GM21367 (cell line): ENCODE measurements around the gene UNC13A.
"Not testable (repeated sequence)": the region's sequence is repeated elsewhere in the genome, so short reads cannot be mapped to it uniquely, and the experiment has no call there.

Experiments used
- ATAC-seq: cut with Tn5 transposase; IDR thresholded peaks from one replicate; pipeline ENCODE4 v1.9.1; 2021; ENCODE audit not compliant: unreplicated experiment

UNC13A gene

DNA sequence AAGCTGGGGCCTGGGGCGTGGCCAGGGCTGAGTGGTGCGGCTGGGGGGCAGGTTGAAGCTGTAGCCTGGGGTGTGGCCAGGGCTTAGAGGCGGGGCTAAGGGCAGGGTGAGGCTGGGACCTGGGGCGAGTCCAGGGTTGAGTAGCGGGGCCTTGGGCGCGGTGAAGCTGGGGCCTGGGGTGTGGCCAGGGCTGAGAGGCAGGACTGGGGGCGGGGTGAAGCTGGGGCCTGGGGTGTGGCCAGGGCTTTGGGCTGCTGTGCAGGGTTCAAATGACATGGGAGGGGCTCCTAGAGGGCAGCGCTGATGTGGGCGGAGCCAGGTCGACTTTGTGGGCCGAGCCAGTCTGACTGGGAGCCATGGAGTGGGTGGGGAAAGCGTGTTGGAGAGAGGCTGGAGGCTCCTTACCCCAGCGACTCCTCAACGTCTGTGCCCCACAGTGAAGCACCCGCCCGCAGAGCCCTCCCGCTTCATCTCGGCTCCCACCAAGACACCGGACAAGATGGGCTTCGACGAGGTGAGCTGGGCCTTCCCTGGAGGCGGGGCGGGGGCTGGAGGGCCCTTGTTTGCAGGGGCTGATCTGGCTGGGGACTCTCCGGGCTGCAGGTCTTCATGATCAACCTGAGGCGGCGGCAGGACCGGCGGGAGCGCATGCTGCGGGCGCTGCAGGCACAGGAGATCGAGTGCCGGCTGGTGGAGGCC is 111.2 kb downstream of the UNC13A start:
- ATAC-seq, result no peak

DNA sequence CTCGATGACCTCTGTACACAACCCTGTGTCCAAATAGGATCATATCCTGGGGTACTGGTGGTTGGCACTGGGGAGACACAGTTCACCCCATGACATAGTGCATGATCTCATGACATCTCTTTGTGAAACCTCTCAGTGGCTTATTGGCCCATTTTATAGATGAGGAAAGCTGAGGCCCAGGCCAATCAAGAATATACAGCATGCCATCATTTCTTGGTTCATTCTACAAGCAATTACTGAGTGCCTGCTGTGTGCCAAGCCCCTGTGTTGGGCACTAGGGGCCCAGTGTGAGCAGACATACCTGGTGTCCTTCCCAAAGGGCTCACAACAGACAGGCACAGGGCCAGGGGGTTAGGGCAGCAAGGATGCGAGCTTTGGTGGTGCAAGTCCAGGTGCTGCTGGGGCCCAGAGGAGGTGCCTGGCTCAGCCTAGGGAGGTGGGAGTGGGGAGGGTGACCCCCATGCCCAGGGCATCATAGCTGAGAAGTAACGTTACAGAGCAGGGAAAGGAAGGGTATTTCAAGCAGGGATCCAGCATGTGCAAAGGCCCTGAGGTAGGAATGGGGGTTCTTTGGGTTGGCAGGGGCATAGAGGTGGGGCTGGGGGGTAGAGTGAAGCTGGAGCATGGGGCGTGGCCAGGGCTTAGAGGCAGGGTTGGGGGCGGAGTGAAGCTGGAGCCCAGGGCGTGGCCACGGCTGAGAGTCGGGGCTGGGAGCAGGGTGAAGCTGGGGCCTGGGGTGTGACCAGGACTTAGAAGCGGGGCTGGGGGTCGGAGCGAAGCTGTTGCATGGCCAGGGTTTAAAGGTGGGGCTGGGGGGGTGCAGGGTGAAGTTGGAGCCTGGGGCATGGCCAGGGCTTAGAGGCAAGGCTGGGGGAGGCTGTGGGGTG is 112.0 kb downstream of the UNC13A start:
- ATAC-seq, result no peak

DNA sequence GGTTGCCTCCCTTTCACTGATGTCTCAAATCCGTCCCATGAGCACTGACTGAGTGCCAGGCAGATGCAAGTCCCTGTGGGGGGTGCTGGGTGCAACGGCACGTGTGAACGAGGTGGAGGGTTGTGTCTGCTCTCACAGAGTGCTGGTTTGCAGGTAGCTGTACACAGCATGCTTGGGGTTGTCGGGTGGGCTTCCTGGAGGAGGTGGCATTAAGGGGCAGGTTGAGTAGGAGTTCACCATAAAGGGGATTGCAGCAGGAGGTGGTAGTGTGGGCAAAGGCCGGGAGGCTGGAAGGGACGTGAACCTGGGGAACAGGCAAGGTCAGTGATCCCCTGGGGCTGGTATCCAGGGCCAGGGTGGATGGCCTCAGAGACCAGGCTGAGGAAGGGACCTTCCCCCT is 115.5 kb downstream of the UNC13A start:
- no peak for ATAC-seq

DNA sequence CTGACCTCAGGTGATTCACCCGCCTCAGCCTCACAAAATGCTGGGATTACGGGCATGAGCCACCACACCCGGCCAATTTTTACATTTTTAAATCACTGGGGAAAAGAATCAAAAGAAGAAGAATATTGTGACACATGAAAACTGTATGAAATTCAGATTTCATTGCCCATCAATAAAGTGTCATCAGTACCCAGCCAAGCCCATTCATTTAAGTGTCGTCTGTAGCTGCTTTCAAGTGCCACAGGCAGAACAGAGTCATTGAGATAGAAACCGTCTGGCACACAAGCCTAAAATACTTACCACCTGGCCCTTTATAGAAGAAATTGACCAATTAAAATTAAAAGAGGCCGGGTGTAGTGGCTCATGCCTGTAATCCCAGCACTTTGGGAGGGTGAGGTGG is 117.4 kb downstream of the UNC13A start:
- ATAC-seq, result no peak

DNA sequence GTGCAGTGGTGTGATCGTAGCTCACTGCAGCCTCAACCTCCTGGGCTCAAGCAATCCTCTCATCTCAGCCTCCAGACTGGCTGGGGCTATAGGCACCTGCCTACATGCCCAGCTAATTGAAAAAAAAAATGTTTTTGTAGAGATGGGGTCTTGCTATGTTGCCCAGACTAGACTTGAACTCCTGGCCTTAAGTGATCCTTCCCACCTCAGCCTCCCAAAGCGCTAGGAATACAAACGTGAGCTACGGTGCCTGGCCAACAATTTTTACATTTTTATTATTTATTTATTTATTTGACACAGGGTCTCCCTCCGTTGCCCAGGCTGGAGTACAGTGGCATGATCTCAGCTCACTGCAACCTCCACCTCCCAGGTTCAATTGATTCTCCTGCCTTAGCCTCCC is 117.9 kb downstream of the UNC13A start:
- not testable (repeated sequence) for ATAC-seq

DNA sequence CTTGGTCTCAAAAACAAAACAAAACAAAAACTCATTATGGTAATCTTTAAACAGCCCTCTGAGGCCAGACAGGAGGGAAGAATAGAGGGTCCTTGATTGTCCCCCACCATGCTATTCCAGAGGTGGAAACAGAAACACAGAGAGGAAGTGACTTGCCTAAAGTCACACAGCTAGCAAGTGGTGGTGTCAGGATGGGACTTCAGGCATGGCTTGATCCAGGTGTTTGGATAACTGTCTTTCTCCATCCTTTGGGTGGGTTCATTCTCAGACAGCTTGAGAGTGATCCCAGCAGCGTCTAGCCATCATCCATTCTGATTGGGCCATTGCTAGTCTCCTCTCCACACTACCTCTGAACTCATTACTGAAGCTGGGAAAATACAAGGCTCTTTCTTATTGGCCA is 120.2 kb downstream of the UNC13A start:
- ATAC-seq, result no peak

DNA sequence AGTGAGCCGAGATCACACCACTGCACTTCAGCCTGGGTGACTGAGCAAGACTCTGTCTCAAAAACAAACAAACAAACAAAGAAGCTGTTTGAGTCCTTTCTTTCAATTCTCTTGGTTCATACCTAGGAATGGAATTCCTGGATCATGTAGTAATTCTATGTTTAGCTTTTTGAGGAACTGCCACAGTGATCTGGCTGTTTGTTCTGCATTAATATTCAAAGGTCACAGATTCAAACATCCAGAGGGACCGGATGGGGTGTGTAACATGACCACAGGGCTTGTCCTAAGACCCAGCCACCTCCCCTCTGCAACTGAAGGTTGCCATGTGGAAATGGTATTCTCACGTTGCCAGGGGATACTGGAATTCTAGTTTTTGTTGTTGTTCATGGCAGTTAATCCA is 122.5 kb downstream of the UNC13A start:
- ATAC-seq, result no peak

DNA sequence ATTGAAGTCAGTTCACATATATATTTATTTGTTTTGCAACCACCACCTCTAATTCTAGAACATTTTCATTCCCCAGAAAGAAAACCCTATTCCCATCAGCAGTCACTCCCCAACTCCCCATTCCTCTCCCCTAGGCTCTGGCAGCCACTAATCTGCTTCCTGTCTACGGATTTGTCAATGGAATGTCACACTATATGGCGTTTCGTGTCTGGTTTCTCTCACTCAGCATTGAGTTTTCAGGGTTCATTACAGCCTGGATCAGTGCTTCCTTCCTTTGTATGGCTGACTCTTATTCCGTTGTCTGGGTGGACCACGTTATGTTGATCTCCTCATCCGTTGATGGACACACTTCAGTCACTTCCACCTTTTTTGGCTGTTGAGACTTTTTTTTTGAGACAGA is 123.4 kb downstream of the UNC13A start:
- ATAC-seq, result no peak

DNA sequence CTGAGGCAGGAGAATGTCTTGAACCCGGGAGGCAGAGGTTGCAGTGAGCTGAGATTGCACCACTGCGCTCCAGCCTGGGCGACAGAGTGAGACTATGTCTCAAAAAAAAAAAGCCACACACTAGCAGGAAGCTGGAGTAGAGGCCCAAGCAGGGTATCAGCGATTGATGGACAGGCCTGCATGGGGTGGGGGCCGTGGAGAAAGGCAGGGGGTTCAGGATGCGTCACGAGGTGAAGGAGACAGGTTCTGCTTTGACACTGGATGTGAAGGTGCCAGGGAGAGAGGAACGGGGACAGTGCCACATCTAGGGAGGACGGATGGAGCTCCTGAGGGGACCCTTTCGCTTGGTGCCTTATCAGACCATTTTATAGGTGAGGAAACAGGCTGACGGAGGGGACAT is 125.6 kb downstream of the UNC13A start:
- ATAC-seq, result no peak

DNA sequence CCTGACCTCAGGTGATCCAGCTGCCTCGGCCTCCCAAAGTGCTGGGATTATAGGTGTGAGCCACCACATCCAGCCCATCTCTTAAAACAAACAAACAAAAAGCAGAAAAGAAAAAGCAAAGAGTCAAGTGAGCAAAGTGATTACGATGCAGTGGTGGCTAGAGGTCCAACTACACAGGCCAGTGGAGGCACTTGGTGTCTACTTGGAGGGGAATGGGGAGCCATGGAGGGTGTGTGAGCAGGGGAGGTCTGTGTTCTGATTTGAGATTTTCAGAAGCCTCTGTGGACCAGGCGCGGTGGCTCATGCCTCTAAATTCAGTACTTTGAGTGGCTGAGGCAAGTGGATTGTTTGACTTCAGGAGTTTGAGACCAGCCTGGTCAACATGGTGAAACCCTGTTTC is 126.1 kb downstream of the UNC13A start:
- no peak for ATAC-seq

DNA sequence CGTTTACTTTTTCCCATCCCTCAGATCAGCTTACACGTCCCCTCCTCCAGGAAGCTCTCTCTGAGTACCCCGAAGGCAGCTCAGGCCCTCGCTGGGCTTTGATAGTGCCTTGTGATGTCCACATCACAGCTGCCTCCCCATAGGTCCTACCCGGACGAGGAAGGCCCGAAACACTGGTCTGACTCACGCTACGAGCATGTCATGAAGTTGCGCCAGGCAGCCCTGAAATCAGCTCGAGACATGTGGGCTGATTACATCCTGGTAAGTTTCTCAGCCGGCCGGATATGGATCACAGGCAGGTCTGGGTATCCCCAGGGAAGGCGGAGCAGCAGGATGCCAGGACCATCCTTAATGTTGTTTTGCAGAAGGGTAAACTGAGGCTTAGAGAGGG is 128.0 kb downstream of the UNC13A start:
- ATAC-seq, result no peak

DNA sequence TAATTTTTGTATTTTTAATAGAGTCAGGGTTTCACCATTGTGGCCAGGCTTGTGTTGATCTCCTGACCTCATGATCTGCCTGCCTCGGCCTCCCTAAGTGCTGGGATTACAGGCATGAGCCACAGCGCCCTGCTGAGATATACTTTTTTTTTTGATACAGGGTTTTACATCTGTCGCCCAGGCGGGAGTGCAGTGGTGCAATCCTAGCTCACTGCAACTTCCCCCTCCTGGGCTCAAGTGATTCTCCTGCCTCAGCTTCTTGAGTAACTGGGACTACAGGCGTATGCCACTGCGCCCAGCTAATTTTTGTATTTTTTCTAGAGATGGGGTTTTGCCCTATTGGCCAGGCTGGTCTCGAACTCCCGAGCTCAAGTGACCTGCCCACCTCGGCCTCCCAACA is 130.7 kb downstream of the UNC13A start:
- no peak for ATAC-seq

DNA sequence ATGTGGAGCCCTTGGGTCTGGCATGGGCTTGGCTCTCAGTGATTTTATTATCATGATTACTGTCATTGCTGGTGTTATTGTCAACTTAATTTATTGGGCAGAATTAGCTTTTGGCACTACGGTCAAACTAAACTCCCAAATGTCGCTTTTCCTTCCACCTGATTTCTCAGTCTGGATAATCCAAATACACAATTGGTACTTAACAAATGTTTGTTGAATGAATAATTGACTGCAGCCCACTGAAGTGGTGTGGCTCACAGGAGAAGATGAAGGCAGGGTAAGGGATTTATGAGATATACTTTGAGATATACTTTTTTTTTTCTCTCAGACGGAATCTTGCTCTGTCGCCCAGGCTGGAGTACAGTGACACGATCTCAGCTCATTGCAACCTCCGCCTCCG is 131.2 kb downstream of the UNC13A start:
- no peak for ATAC-seq

DNA sequence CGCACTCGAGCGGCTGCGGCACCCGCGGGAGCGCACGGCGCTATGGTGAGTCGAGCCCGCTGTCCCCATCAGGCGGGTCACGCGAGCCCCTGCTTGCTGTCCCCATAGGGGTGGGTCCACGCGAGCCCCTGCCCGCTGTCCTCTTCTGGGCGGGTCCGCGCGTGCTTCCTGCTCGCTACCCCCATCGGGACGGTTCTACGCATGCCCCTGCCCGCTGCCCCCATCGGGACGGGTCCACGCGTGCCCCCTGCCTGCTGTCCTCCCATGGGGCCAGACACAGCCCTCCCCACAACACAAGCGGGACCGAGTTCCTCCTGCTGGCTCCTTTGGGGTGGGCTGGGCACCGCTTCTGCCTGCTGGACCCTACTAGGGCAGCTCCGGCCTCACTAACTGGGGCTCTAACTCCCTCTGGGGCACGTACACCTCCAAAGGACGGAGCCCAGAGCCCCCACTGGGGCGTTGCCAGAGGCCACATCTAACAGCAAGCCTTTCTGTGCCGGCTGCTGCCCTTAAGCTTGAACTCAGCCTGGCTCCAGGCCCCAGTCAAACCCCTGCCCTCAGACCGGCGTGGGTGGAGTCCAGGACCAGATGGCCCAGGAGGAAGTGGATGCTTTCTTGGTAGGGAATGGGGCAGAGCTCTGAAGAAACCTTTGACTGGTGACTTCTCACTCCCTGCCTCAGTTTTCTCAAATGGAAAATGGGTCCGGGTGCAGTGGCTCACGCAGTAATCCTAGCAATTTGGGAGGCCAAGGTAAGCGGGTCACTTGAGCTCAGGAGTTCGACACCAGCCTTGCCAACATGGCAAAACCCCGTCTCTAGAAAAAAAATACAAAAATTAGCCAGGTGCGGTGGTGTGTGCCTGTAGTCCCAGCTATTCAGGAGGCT is 132.0 kb downstream of the UNC13A start:
- peak; percentile 23 for ATAC-seq

DNA sequence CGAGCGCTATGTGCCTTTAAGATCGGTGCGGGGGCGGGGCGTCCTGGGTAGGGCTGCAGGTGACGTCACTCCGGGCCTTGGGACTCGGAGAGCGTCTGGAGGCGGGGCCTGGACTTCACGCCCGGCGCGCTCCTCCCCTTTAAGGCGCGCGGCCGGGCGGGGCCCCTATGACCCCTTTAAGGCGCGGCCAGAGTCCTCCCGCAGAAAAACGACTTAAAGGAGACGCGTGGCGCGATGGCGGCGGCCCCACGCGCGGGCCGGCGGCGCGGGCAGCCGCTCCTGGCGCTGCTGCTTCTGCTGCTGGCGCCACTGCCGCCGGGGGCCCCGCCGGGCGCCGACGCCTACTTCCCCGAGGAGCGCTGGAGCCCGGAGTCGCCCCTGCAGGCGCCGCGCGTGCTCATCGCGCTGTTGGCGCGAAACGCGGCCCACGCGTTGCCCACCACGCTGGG is 132.7 kb downstream of the UNC13A start, which contains the start of gene COLGALT1:
Gene COLGALT1 (plus strand): TSS at position 170 of the 449 bp plus-strand sequence. CDS start 65 bp downstream, at position 235.
- ATAC-seq, result peak; percentile 79

DNA sequence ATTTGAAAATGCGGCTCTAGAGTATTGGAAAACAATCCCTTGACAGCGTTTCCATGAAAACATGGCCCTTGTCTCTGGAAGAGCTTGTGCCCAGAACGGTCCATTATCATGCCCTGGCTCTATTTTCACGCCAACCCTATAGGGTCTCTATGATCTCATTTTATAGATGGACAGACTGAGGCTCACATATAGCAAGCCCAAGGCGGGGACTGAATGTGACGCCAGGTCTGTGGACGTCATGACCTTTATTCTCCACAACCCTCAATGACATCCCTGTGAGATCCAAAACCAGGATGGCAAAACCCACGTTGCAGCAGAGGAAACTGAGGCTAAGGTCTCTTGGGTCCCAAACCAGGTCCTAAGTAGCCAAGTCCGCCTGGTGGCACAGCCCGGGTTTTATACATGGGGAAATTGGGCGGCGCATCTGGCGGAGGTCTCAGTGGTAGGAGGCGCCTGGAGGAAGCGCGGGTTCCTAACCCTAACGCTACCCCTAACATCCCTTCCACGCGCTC is 133.1 kb downstream of the UNC13A start:
- no peak for ATAC-seq

DNA sequence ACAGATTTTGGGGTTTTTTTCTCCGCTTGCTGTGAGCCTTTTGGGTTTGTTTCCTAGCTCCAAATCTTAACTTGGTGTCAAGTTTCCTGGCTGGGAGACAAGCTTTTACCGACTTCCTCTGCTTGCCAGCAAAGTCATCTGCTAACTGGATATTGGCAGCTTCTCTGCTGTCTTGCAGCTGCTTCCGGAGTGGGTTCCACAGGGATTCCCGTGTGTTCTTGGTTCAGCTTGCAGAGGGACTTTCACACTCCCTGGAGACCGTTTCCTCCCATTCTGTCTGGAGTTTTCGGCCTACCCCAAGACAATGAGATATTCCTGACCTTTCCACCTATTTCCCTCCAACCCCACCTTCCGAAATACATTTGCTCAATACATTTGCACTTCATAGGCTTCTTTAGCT is 134.9 kb downstream of the UNC13A start:
- ATAC-seq, result no peak

DNA sequence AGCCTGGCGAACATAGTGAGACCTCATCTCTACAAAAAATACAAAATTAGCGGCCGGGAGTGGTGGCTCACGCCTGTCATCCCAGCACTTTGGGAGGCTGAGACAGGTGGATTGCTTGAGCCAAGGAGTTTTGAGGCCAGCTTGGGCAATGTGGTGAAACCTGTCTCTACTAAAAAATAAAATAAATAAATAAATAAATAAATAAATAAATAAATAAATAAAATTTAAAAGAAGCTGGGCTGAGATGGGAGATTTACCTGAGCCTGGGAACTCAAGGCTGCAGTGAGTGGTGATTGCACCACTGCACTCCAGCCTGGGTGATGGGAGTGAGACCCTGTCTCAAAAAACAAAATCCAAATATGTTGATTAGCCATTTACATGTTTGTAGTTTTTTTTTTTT is 135.4 kb downstream of the UNC13A start:
- ATAC-seq, result not testable (repeated sequence)
